ENCODE measurements around the gene JPH4.

Gene JPH4

GRCh38 chr14:23522643-23523198 lies 55.9 kb downstream of the JPH4 start:
- no peak for DNase-seq

GRCh38 chr14:23521785-23522640 lies 56.6 kb downstream of the JPH4 start:
- no peak for DNase-seq

- DNase-seq = no peak
These were observed 57.6 kb downstream of the JPH4 start for GRCh38 chr14:23520899-23521533.

GRCh38 chr14:23518709-23519108 lies 59.9 kb downstream of the JPH4 start:
- DNase-seq = no peak
